Astrocyte (in vitro differentiated cells and primary cell): Measurements from ENCODE around the gene ZNF277. TPM values are rescaled to one million over a fixed set of nuclear protein-coding genes. Genes with fewer than 3 reads are reported as not detected.

Source experiments
- DNase-seq: peaks from one replicate; pipeline ENCODE4 v3.0.0-alpha.2; 2010; ENCODE audit warnings: low read depth
- FAIRE-seq: peaks from 2 replicates; lab custom pipeline; 2011; peaks lifted over from hg19 to GRCh38; lab: Jason Lieb, UNC
- H2AFZ ChIP-seq: 2 replicates; pipeline ENCODE4 v1.6.0; 2012; ENCODE audit warnings: low read depth, low read length, inconsistent platforms
- H3K27ac ChIP-seq: 2 replicates; pipeline ENCODE4 v1.5.1; 2011; ENCODE audit warnings: low read depth, low read length, inconsistent platforms
- H3K27me3 ChIP-seq: 2 replicates; pipeline ENCODE4 v1.6.0; 2011; ENCODE audit warnings: low read length, inconsistent platforms; ENCODE audit not compliant: insufficient read depth
- H3K36me3 ChIP-seq: 2 replicates; pipeline ENCODE4 v1.5.1; 2011; ENCODE audit warnings: low read length, inconsistent platforms; ENCODE audit not compliant: insufficient read depth
- H3K4me1 ChIP-seq: 2 replicates; pipeline ENCODE4 v1.5.1; 2011; ENCODE audit warnings: low read length, inconsistent platforms; ENCODE audit not compliant: insufficient read depth
- H3K4me2 ChIP-seq: 2 replicates; pipeline ENCODE4 v1.6.0; 2012; ENCODE audit warnings: low read length, inconsistent platforms
- H3K4me3 ChIP-seq: 2 replicates; pipeline ENCODE4 v1.5.1; 2011; ENCODE audit warnings: low read depth, mild to moderate bottlenecking, low read length, inconsistent platforms; ENCODE audit not compliant: insufficient read depth
- H3K79me2 ChIP-seq: 2 replicates; pipeline ENCODE4 v1.6.0; 2012; ENCODE audit warnings: mild to moderate bottlenecking, low read length, inconsistent platforms; ENCODE audit not compliant: insufficient read depth
- H3K9ac ChIP-seq: 2 replicates; pipeline ENCODE4 v1.6.0; 2012; ENCODE audit warnings: mild to moderate bottlenecking, low read length, inconsistent platforms
- H3K9me3 ChIP-seq: 2 replicates; pipeline ENCODE4 v1.5.1; 2012; ENCODE audit warnings: low read depth, mild to moderate bottlenecking, low read length, inconsistent platforms; ENCODE audit not compliant: insufficient read depth
- H4K20me1 ChIP-seq: 2 replicates; pipeline ENCODE4 v1.6.0; 2012; ENCODE audit warnings: low read length, inconsistent platforms; ENCODE audit not compliant: insufficient read depth
- H3K27ac Mint-ChIP-seq: one replicate; pipeline ENCODE4 v1.8.0; 2021; ENCODE audit warnings: mild to moderate bottlenecking, mixed read lengths; ENCODE audit not compliant: unreplicated experiment
- H3K27me3 Mint-ChIP-seq: one replicate; pipeline ENCODE4 v1.8.0; 2021; ENCODE audit warnings: low read depth, mixed read lengths; ENCODE audit not compliant: unreplicated experiment
- H3K36me3 Mint-ChIP-seq: one replicate; pipeline ENCODE4 v1.8.0; 2021; ENCODE audit warnings: low read depth, mixed read lengths; ENCODE audit not compliant: unreplicated experiment
- H3K4me1 Mint-ChIP-seq: one replicate; pipeline ENCODE4 v1.8.0; 2021; ENCODE audit warnings: low read depth, mixed read lengths; ENCODE audit not compliant: unreplicated experiment
- H3K4me3 Mint-ChIP-seq: one replicate; pipeline ENCODE4 v1.8.0; 2021; ENCODE audit warnings: mild to moderate bottlenecking, moderate library complexity, mixed read lengths; ENCODE audit not compliant: unreplicated experiment
- H3K9me3 Mint-ChIP-seq: one replicate; pipeline ENCODE4 v1.8.0; 2021; ENCODE audit warnings: mild to moderate bottlenecking, mixed read lengths; ENCODE audit not compliant: unreplicated experiment
- CTCF ChIP-seq: IDR thresholded peaks from 2 replicates; pipeline ENCODE4 v1.5.1; 2011; ENCODE audit warnings: low read depth, mild to moderate bottlenecking, inconsistent platforms, low read length, moderate library complexity; ENCODE audit not compliant: insufficient read depth
- EZH2 ChIP-seq: IDR thresholded peaks from 2 replicates; pipeline ENCODE4 v1.6.1; 2012; ENCODE audit warnings: mild to moderate bottlenecking, low read length, inconsistent platforms; ENCODE audit not compliant: insufficient read depth
- total RNA-seq: library from RNA; stranded (reverse); gene quantifications from 2 replicates; pipeline ENCODE4 v1.2.1, GENCODE V29; 2021

The ZNF277 gene
- total RNA-seq, 1 donor from 2014 or later, result 23.0 TPM

- TF ChIP-seq CTCF (no peak), EZH2 (no peak)
- no peak overlapping the region for H2AFZ ChIP-seq
- DNase-seq (no peak), FAIRE-seq (no peak)
- no peak overlapping the region for H3K9ac ChIP-seq
- Mint-ChIP-seq H3K27ac (peak overlapping the region; percentile 71), H3K36me3 (no peaks in the 10 kb centered on the region), H3K4me3 (no peak overlapping the region), H3K27me3 (no peaks in the 10 kb centered on the region), H3K4me1 (peaks cover 25% of the 10 kb centered on the region), H3K9me3 (no peaks in the 10 kb centered on the region)
- H3K27ac ChIP-seq, result no peak overlapping the region
- peaks cover 7% of the 10 kb centered on the region for H3K4me1 ChIP-seq
- H3K4me2 ChIP-seq, result peak overlapping the region; percentile 39
- no peak overlapping the region for H3K4me3 ChIP-seq
- H3K36me3 ChIP-seq, result no peaks in the 10 kb centered on the region
- H3K9me3 ChIP-seq, result no peaks in the 10 kb centered on the region
- H4K20me1 ChIP-seq, result no peaks in the 10 kb centered on the region
- peaks cover 77% of the 10 kb centered on the region for H3K79me2 ChIP-seq
- no peaks in the 10 kb centered on the region for H3K27me3 ChIP-seq
Measured at GRCh38 chr7:112201839-112202238, 4.7 kb upstream of the ZNF277 start.

GRCh38 chr7:112202816-112203215 is 3.7 kb upstream of the ZNF277 start:
- Histone ChIP-seq H3K36me3 (no peaks in the 10 kb centered on the region), H3K4me1 (peaks cover 7% of the 10 kb centered on the region), H3K79me2 (peaks cover 84% of the 10 kb centered on the region), H3K27me3 (no peaks in the 10 kb centered on the region), H3K4me2 (peak overlapping the region; percentile 0), H3K27ac (no peak overlapping the region), H4K20me1 (peaks cover 4% of the 10 kb centered on the region), H3K9me3 (no peaks in the 10 kb centered on the region), H2AFZ (no peak overlapping the region), H3K9ac (no peak overlapping the region), H3K4me3 (no peak overlapping the region)
- no peak for FAIRE-seq
- Mint-ChIP-seq H3K4me1 (peaks cover 28% of the 10 kb centered on the region), H3K27ac (no peak overlapping the region), H3K27me3 (no peaks in the 10 kb centered on the region), H3K9me3 (no peaks in the 10 kb centered on the region), H3K4me3 (peak overlapping the region; percentile 60), H3K36me3 (no peaks in the 10 kb centered on the region)
- no peak for TF ChIP-seq CTCF
- no peak for TF ChIP-seq EZH2
- no peak for DNase-seq

- H3K4me1 ChIP-seq, result peaks cover 7% of the 10 kb centered on the region
- H3K9ac ChIP-seq, result no peak overlapping the region
- Mint-ChIP-seq H3K4me1 (peaks cover 27% of the 10 kb centered on the region), H3K27ac (no peak overlapping the region), H3K4me3 (peak overlapping the region; percentile 100), H3K36me3 (no peaks in the 10 kb centered on the region), H3K27me3 (no peaks in the 10 kb centered on the region), H3K9me3 (no peaks in the 10 kb centered on the region)
- no peaks in the 10 kb centered on the region for H3K36me3 ChIP-seq
- H3K9me3 ChIP-seq, result no peaks in the 10 kb centered on the region
- peaks cover 80% of the 10 kb centered on the region for H3K79me2 ChIP-seq
- peak overlapping the region; percentile 95 for H3K4me2 ChIP-seq
- no peaks in the 10 kb centered on the region for H3K27me3 ChIP-seq
- H4K20me1 ChIP-seq, result peaks cover 4% of the 10 kb centered on the region
- FAIRE-seq, result no peak
- H2AFZ ChIP-seq, result no peak overlapping the region
- H3K27ac ChIP-seq, result no peak overlapping the region
- TF ChIP-seq CTCF, result no peak
- TF ChIP-seq EZH2, result no peak
- DNase-seq, result no peak
- H3K4me3 ChIP-seq, result peak overlapping the region; percentile 94
Measured at GRCh38 chr7:112203365-112203739, 3.1 kb upstream of the ZNF277 start.
